SK-N-SH (cell line): ENCODE measurements around the gene OPCML. TPM values are rescaled to one million over a fixed set of nuclear protein-coding genes. Genes with fewer than 3 reads are reported as not detected.

Experiments used
- CTCF ChIA-PET: fragments of 300-600, 350-600 bp; formaldehyde crosslinking; extraction: SDS; loops from one replicate; lab custom pipeline; 2021; lab: Yijun Ruan, JAX
- POLR2A ChIA-PET: fragments of 350-600 bp; sonication (Branson Sonifier 250); formaldehyde crosslinking; extraction: SDS; loops from one replicate; lab custom pipeline; 2020; ENCODE audit warnings: antibody characterized with exemption, inconsistent platforms; lab: Yijun Ruan, JAX
- DNase-seq: peaks from one replicate; pipeline ENCODE4 v3.0.0; 2012
- H2AFZ ChIP-seq: fragments of 200-600 bp; sonication (generic); 2 replicates; pipeline ENCODE4 v1.8.1; 2016; ENCODE audit warnings: antibody characterized with exemption, mild to moderate bottlenecking, low read depth
- H3F3A ChIP-seq: fragments of 200-600 bp; sonication (generic); replicated peaks from 2 replicates; pipeline ENCODE3; 2016; ENCODE audit warnings: antibody characterized with exemption, mild to moderate bottlenecking; ENCODE audit not compliant: insufficient read depth
- H3K27ac ChIP-seq, 2 experiments: fragments of 200-500 bp in 1 of 2; fragments of 200-600 bp in 1 of 2; sonication (Bioruptor generic) in 1 of 2; sonication (generic), shearing (Covaris generic) in 1 of 2; 2 replicates each; pipeline versions ENCODE4 v1.5.1 to v1.6.1; 2014 to 2016; ENCODE audit warnings: low read depth in 2 of 2, inconsistent platforms in 1 of 2, low read length in 1 of 2, mild to moderate bottlenecking in 1 of 2, mixed read lengths in 1 of 2
- H3K27me3 ChIP-seq: fragments of 200-600 bp; sonication (generic), shearing (Covaris generic); 2 replicates; pipeline ENCODE4 v1.6.1; 2016; ENCODE audit warnings: mixed run types; ENCODE audit not compliant: insufficient read depth
- H3K36me3 ChIP-seq, 2 experiments: fragments of 200-500 bp in 1 of 2; fragments of 200-600 bp in 1 of 2; sonication (Bioruptor generic) in 1 of 2; sonication (generic) in 1 of 2; replicated peaks in 1 of 2; 2 replicates each; pipeline versions ENCODE3 to v1.5.1; 2014 to 2016; ENCODE audit warnings: low read length in 1 of 2, mild to moderate bottlenecking in 1 of 2; ENCODE audit not compliant: insufficient read depth in 2 of 2, control insufficient read depth in 1 of 2
- H3K4me1 ChIP-seq, 2 experiments: fragments of 200-500 bp in 1 of 2; fragments of 200-600 bp in 1 of 2; sonication (Bioruptor generic) in 1 of 2; sonication (generic), shearing (Covaris generic) in 1 of 2; 2 replicates each; pipeline versions ENCODE4 v1.5.1 to v1.6.1; 2014 to 2016; ENCODE audit warnings: low read depth in 1 of 2, low read length in 1 of 2, mixed run types in 1 of 2; ENCODE audit not compliant: insufficient read depth in 2 of 2, control insufficient read depth in 1 of 2
- H3K4me2 ChIP-seq: fragments of 200-600 bp; sonication (generic), shearing (Covaris generic); 2 replicates; pipeline ENCODE4 v1.6.1; 2017; ENCODE audit warnings: mixed run types
- H3K4me3 ChIP-seq, 2 experiments: fragments of 200-500 bp in 1 of 2; fragments of 200-600 bp in 1 of 2; sonication (Bioruptor generic) in 1 of 2; sonication (generic), shearing (Covaris generic) in 1 of 2; 2 replicates each; pipeline versions ENCODE4 v1.5.1 to v1.8.1; 2014 to 2016; ENCODE audit warnings: low read depth in 2 of 2, inconsistent platforms in 1 of 2, low read length in 1 of 2, mild to moderate bottlenecking in 1 of 2, mixed read lengths in 1 of 2, moderate library complexity in 1 of 2
- H3K79me2 ChIP-seq: fragments of 200-600 bp; sonication (generic); 2 replicates; pipeline ENCODE4 v1.8.1; 2017; ENCODE audit warnings: mild to moderate bottlenecking; ENCODE audit not compliant: insufficient read depth
- H3K9ac ChIP-seq: fragments of 200-600 bp; sonication (generic); 2 replicates; pipeline ENCODE4 v1.6.1; 2017; ENCODE audit warnings: mixed run types
- H3K9me2 ChIP-seq: fragments of 200-600 bp; sonication (generic); 2 replicates; pipeline ENCODE4 v1.6.1; 2017; ENCODE audit warnings: mixed run types
- H3K9me3 ChIP-seq: fragments of 200-600 bp; sonication (generic); 2 replicates; pipeline ENCODE4 v1.6.1; 2017; ENCODE audit warnings: mixed run types, mild to moderate bottlenecking, moderate library complexity
- H4K20me1 ChIP-seq: fragments of 200-600 bp; sonication (generic); 2 replicates; pipeline ENCODE4 v1.6.1; 2017; ENCODE audit warnings: mild to moderate bottlenecking, mixed run types; ENCODE audit not compliant: insufficient read depth
- CHD2 ChIP-seq: fragments of 150-350 bp; IDR thresholded peaks from 2 replicates; pipeline ENCODE4 v1.6.1; 2018; ENCODE audit warnings: low read length; ENCODE audit not compliant: partially characterized antibody
- EP300 ChIP-seq, 2 experiments: IDR thresholded peaks; 2 replicates each; pipeline versions ENCODE4 v1.4.0 to v1.6.1; 2012; ENCODE audit warnings: borderline replicate concordance in 1 of 2, low read depth in 1 of 2, low read length in 1 of 2
- FOXJ3 ChIP-seq: sonication (generic); formaldehyde crosslinking; IDR thresholded peaks from 2 replicates; pipeline ENCODE4 v1.5.1; 2020; ENCODE audit warnings: mild to moderate bottlenecking, missing genetic modification reagents
- FOXM1 ChIP-seq: IDR thresholded peaks from 2 replicates; pipeline ENCODE4 v1.4.0; 2012; ENCODE audit warnings: low read depth, mild to moderate bottlenecking
- GABPA ChIP-seq: IDR thresholded peaks from 2 replicates; pipeline ENCODE4 v1.4.0; 2012; ENCODE audit warnings: low read depth, mild to moderate bottlenecking
- GATA2 ChIP-seq: sonication (generic); formaldehyde crosslinking; IDR thresholded peaks from 2 replicates; pipeline ENCODE4 v1.5.0; 2020; ENCODE audit warnings: mild to moderate bottlenecking, missing genetic modification reagents
- IRF3 ChIP-seq: fragments of 150-350 bp; IDR thresholded peaks from 2 replicates; pipeline ENCODE4 v1.6.1; 2016; ENCODE audit warnings: mild to moderate bottlenecking, low read depth, low read length
- JUND ChIP-seq: IDR thresholded peaks from 2 replicates; pipeline ENCODE4 v1.4.0; 2012
- MEF2A ChIP-seq: IDR thresholded peaks from 2 replicates; pipeline ENCODE4 v1.4.0; 2012; ENCODE audit warnings: low read depth, borderline replicate concordance
- NFIC ChIP-seq: IDR thresholded peaks from 2 replicates; pipeline ENCODE4 v1.4.0; 2012; ENCODE audit warnings: borderline replicate concordance
- NRF1 ChIP-seq: IDR thresholded peaks from 2 replicates; pipeline ENCODE4 v1.6.1; 2012; ENCODE audit warnings: low read depth, mild to moderate bottlenecking, low read length
- PBX3 ChIP-seq: IDR thresholded peaks from 2 replicates; pipeline ENCODE4; 2012
- POLR2AphosphoS5 ChIP-seq: IDR thresholded peaks from 2 replicates; pipeline ENCODE4 v1.6.1; 2012; ENCODE audit warnings: low read depth, low read length
- RFX5 ChIP-seq: IDR thresholded peaks from 2 replicates; pipeline ENCODE4 v1.6.1; 2012; ENCODE audit warnings: mild to moderate bottlenecking, improper control_type of control experiment, low read length
- SIN3A ChIP-seq: IDR thresholded peaks from 2 replicates; pipeline ENCODE4 v1.6.1; 2012; ENCODE audit warnings: low read depth, mild to moderate bottlenecking, low read length, moderate library complexity, borderline replicate concordance
- USF1 ChIP-seq: IDR thresholded peaks from 2 replicates; pipeline ENCODE4 v1.4.0; 2012; ENCODE audit warnings: low read depth, borderline replicate concordance
- YY1 ChIP-seq: IDR thresholded peaks from 2 replicates; pipeline ENCODE4 v1.4.0; 2012; ENCODE audit warnings: low read depth, mild to moderate bottlenecking
- WGBS: methylation state at CpG from one replicate; pipeline ENCODE4 v1.1.6; 2017; ENCODE audit warnings: low lambda C conversion rate; 5-methylcytosine and 5-hydroxymethylcytosine counted together
- polyA plus RNA-seq, 3 experiments: library from polyadenylated mRNA; depleted of rRNA; stranded (reverse); fragments of >200 nt; gene quantifications; 2 replicates each; pipeline ENCODE4 v1.2.3, GENCODE V29; 2012
- TF ChIP-seq, protein P1 (sequence below): IDR thresholded peaks from 2 replicates; pipeline ENCODE4 v1.6.1; 2012; ENCODE audit warnings: mild to moderate bottlenecking, low read depth, low read length, moderate library complexity

The OPCML gene
- polyA plus RNA-seq, 1 of the 3 experiments (the other 2 are of a cell fraction), result not detected

DNA sequence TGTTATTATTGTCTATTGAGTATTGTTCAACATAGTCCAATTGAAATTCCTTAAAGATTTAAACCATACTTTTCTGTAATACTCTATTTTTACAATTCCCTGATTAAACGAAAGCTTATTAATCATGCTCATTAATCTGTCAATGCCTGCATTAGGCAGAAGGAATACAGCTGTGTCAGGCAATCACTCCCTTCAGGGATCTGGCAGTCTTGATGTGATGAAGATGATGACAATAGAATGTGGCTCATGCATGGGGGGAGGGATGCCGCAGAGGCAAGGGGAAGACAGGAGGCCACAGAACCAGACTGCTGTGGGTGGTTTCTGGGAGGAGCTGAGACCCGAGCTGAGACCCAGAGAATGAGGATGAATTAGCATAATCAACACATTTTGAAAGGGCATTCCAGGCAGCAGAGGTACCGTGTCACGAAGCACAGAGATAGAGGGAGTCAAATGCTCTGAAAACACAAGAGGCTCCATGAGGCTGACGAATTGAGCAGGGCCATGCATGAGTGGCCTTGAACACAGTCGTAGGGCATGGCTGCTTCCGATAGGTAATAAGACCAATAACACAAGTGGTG lies 1075.5 kb downstream of the OPCML start:
- no peak for DNase-seq
- WGBS, result 35% methylated on average over 8 of the region's 8 CpGs
- TF ChIP-seq CHD2, result no peak
- TF ChIP-seq NFIC, result no peak
- TF ChIP-seq USF1, result no peak
- TF ChIP-seq POLR2AphosphoS5, result no peak
- no peak for TF ChIP-seq JUND
- H3K27me3 ChIP-seq, result no peaks in the 10 kb centered on the region
- H2AFZ ChIP-seq, result no peak overlapping the region
- H3K79me2 ChIP-seq, result no peaks in the 10 kb centered on the region
- no peaks in the 10 kb centered on the region for H3K9me2 ChIP-seq
- H3K9me3 ChIP-seq, result no peaks in the 10 kb centered on the region; the same call in 1 of the 2 replicates
- ChIA-PET POLR2A (no interaction called here), CTCF (no interaction called here)
- no peak overlapping the region for H3K4me3 ChIP-seq
- H4K20me1 ChIP-seq, result no peaks in the 10 kb centered on the region
- no peak overlapping the region for H3K27ac ChIP-seq
- H3F3A ChIP-seq, result no peaks in the 10 kb centered on the region
- H3K36me3 ChIP-seq, result no peaks in the 10 kb centered on the region
- H3K9ac ChIP-seq, result no peak overlapping the region
- no peaks in the 10 kb centered on the region for H3K4me1 ChIP-seq
- H3K4me2 ChIP-seq, result no peak overlapping the region

DNA sequence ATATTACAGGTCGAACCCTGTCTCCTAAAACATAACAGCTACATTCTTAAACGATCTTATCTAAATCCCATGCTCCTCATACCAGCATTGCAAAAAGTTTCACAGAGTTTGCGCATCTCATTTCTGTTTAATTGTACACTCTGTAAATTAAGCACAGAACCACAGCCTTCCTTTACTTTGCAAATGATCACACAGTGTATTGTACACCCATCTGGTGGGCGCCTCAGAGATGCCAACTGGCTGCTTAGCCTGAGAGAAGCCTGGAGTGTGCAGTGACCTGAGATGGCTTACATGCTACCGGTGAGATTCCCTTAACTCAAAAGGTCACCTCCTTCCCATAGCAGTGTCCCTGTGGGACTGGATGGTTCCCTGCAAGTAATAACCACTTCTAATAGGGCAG lies 1077.3 kb downstream of the OPCML start:
- H3K4me1 ChIP-seq, result no peaks in the 10 kb centered on the region
- H3K36me3 ChIP-seq, result no peaks in the 10 kb centered on the region
- no peaks in the 10 kb centered on the region for H4K20me1 ChIP-seq
- no peaks in the 10 kb centered on the region for H3K9me2 ChIP-seq
- H3K79me2 ChIP-seq, result no peaks in the 10 kb centered on the region
- POLR2A ChIA-PET, result no interaction called here
- no peaks in the 10 kb centered on the region; the same call in 1 of the 2 replicates for H3K9me3 ChIP-seq
- 29% methylated on average over 5 of the region's 5 CpGs for WGBS
- H3K27me3 ChIP-seq, result no peaks in the 10 kb centered on the region
- DNase-seq, result no peak
- no peak overlapping the region for H3K27ac ChIP-seq
- H3K4me3 ChIP-seq, result no peak overlapping the region
- TF ChIP-seq SIN3A (no peak), GABPA (no peak), NFIC (no peak), FOXM1 (no peak), IRF3 (no peak), EP300 (IDR thresholded peaks at IDR 0.05; ENCODE audit: borderline replicate concordance in 1 of 2, low read depth in 1 of 2, low read length in 1 of 2) (no peak), MEF2A (no peak), GATA2 (CRISPR knock-in tag) (no peak), YY1 (no peak), PBX3 (no peak), FOXJ3 (no peak), NRF1 (no peak), RFX5 (no peak), JUND (no peak), POLR2AphosphoS5 (no peak)
- TF ChIP-seq, protein P1, sequence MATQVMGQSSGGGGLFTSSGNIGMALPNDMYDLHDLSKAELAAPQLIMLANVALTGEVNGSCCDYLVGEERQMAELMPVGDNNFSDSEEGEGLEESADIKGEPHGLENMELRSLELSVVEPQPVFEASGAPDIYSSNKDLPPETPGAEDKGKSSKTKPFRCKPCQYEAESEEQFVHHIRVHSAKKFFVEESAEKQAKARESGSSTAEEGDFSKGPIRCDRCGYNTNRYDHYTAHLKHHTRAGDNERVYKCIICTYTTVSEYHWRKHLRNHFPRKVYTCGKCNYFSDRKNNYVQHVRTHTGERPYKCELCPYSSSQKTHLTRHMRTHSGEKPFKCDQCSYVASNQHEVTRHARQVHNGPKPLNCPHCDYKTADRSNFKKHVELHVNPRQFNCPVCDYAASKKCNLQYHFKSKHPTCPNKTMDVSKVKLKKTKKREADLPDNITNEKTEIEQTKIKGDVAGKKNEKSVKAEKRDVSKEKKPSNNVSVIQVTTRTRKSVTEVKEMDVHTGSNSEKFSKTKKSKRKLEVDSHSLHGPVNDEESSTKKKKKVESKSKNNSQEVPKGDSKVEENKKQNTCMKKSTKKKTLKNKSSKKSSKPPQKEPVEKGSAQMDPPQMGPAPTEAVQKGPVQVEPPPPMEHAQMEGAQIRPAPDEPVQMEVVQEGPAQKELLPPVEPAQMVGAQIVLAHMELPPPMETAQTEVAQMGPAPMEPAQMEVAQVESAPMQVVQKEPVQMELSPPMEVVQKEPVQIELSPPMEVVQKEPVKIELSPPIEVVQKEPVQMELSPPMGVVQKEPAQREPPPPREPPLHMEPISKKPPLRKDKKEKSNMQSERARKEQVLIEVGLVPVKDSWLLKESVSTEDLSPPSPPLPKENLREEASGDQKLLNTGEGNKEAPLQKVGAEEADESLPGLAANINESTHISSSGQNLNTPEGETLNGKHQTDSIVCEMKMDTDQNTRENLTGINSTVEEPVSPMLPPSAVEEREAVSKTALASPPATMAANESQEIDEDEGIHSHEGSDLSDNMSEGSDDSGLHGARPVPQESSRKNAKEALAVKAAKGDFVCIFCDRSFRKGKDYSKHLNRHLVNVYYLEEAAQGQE, result no peak
- TF ChIP-seq, all 33 proteins: peak for 0
- Histone ChIP-seq H3K4me2 (no peak overlapping the region), H2AFZ (no peak overlapping the region), H3K9ac (no peak overlapping the region), H3F3A (no peaks in the 10 kb centered on the region)
- CTCF ChIA-PET, result interaction anchor here (1.1 kb wide), 1 partner anchor 9 kb away, joined by 3 read pairs; no protein-coding TSS in a partner anchor
